Peyer's patch (tissue), 4 donors: ENCODE data around the gene STIMATE. TPM values are rescaled to one million over a fixed set of nuclear protein-coding genes. Genes with fewer than 3 reads are reported as not detected.

Source experiments
- DNase-seq, 3 donors: peaks; one replicate each; pipeline ENCODE4 v3.0.0-alpha.2; 2017 to 2019
- H3K27ac ChIP-seq, 4 donors: fragments of 200-600 bp; sonication (generic); one replicate each; pipeline ENCODE4 v1.5.1; 2016 to 2019
- H3K27me3 ChIP-seq, 2 donors: fragments of 200-600 bp; sonication (generic); one replicate each; pipeline ENCODE4 v1.5.1; 2019
- H3K36me3 ChIP-seq, 3 donors: fragments of 200-600 bp; sonication (generic); one replicate each; pipeline ENCODE4 v1.5.1; 2016 to 2019
- H3K4me1 ChIP-seq, 4 donors: fragments of 200-600 bp; sonication (generic); one replicate each; pipeline ENCODE4 v1.5.1; 2016 to 2019
- H3K4me3 ChIP-seq, 4 donors: fragments of 200-600 bp; sonication (generic); 1 replicate in 3 of 4; 2 replicates in 1 of 4; pipeline ENCODE4 v1.5.1; 2016 to 2019; ENCODE audit warnings: mild to moderate bottlenecking in 1 of 4
- H3K9me3 ChIP-seq, 4 donors: fragments of 200-600 bp; sonication (generic); one replicate each; pipeline ENCODE4 v1.5.1; 2016 to 2019; ENCODE audit warnings: mild to moderate bottlenecking in 1 of 4
- CTCF ChIP-seq, 6 experiments: fragments of 450-650 bp in 4 of 6; fragments of 200-600 bp in 2 of 6; sonication (generic) in 1 of 6; IDR thresholded peaks; one replicate each; pipeline ENCODE4 v1.5.1; 2017 to 2019; ENCODE audit warnings: antibody characterized with exemption in 6 of 6, mild to moderate bottlenecking in 3 of 6, moderate library complexity in 1 of 6
- POLR2A ChIP-seq, 2 donors: fragments of 450-650 bp; IDR thresholded peaks; one replicate each; pipeline ENCODE4 v1.5.1; 2017; ENCODE audit warnings: antibody characterized with exemption in 2 of 2, mild to moderate bottlenecking in 2 of 2, moderate library complexity in 2 of 2
- total RNA-seq, 4 donors: library from RNA; depleted of rRNA; stranded (reverse); fragments of >200 nt; gene quantifications; one replicate each; pipeline ENCODE4 v1.1.0, GENCODE V29; 2016

Gene STIMATE
- total RNA-seq, 4 donors from 2014 or later = 16.1 to 91.6 (median 17.0) TPM

- Histone ChIP-seq H3K27ac (no peak overlapping the region), H3K27me3 (no peaks in the 10 kb centered on the region), H3K4me1 (no peaks in the 10 kb centered on the region), H3K36me3 (no peaks in the 10 kb centered on the region), H3K9me3 (no peaks in the 10 kb centered on the region), H3K4me3 (no peak overlapping the region)
- TF ChIP-seq CTCF (IDR thresholded peaks at IDR 0.05) = no peak
- TF ChIP-seq POLR2A (IDR thresholded peaks at IDR 0.05) = no peak
- DNase-seq = no peak
Measured at GRCh38 chr3:52817860-52818259, 79.5 kb downstream of the STIMATE start.

- Histone ChIP-seq H3K9me3 (no peaks in the 10 kb centered on the region), H3K36me3 (no peaks in the 10 kb centered on the region), H3K4me3 (no peak overlapping the region), H3K4me1 (no peaks in the 10 kb centered on the region), H3K27me3 (no peaks in the 10 kb centered on the region), H3K27ac (no peak overlapping the region)
- TF ChIP-seq POLR2A (IDR thresholded peaks at IDR 0.05) = no peak
- TF ChIP-seq CTCF (IDR thresholded peaks at IDR 0.05) = no peak
- no peak for DNase-seq
Measured at GRCh38 chr3:52817221-52817620, 80.1 kb downstream of the STIMATE start.

GRCh38 chr3:52816654-52817053 is 80.7 kb downstream of the STIMATE start:
- TF ChIP-seq CTCF (IDR thresholded peaks at IDR 0.05) (no peak), POLR2A (IDR thresholded peaks at IDR 0.05) (no peak)
- Histone ChIP-seq H3K27me3 (no peaks in the 10 kb centered on the region), H3K27ac (no peak overlapping the region), H3K9me3 (no peaks in the 10 kb centered on the region), H3K4me1 (no peaks in the 10 kb centered on the region), H3K36me3 (no peaks in the 10 kb centered on the region), H3K4me3 (no peak overlapping the region)
- no peak for DNase-seq

GRCh38 chr3:52816199-52816598 is 81.1 kb downstream of the STIMATE start:
- no peaks in the 10 kb centered on the region for H3K4me1 ChIP-seq
- no peak overlapping the region for H3K4me3 ChIP-seq
- no peaks in the 10 kb centered on the region for H3K9me3 ChIP-seq
- TF ChIP-seq CTCF (IDR thresholded peaks at IDR 0.05) = no peak
- TF ChIP-seq POLR2A (IDR thresholded peaks at IDR 0.05) = no peak
- H3K27ac ChIP-seq = no peak overlapping the region
- H3K36me3 ChIP-seq = no peaks in the 10 kb centered on the region
- no peaks in the 10 kb centered on the region for H3K27me3 ChIP-seq
- no peak for DNase-seq

GRCh38 chr3:52813810-52814209 is 83.5 kb downstream of the STIMATE start:
- no peaks in the 10 kb centered on the region for H3K27me3 ChIP-seq
- H3K9me3 ChIP-seq = no peaks in the 10 kb centered on the region
- H3K36me3 ChIP-seq = no peaks in the 10 kb centered on the region
- no peak overlapping the region for H3K4me3 ChIP-seq
- H3K4me1 ChIP-seq = no peaks in the 10 kb centered on the region
- TF ChIP-seq POLR2A (IDR thresholded peaks at IDR 0.05) (no peak), CTCF (IDR thresholded peaks at IDR 0.05) (no peak)
- H3K27ac ChIP-seq = no peak overlapping the region
- DNase-seq = no peak

- H3K27me3 ChIP-seq = no peaks in the 10 kb centered on the region
- DNase-seq = no peak
- no peak for TF ChIP-seq POLR2A (IDR thresholded peaks at IDR 0.05)
- TF ChIP-seq CTCF (IDR thresholded peaks at IDR 0.05) = no peak
- H3K4me3 ChIP-seq = no peak overlapping the region
- H3K4me1 ChIP-seq = no peaks in the 10 kb centered on the region
- H3K9me3 ChIP-seq = no peaks in the 10 kb centered on the region
- no peak overlapping the region for H3K27ac ChIP-seq
- H3K36me3 ChIP-seq = no peaks in the 10 kb centered on the region
Measured at GRCh38 chr3:52811452-52812011, 85.8 kb downstream of the STIMATE start.
